GM12873 (cell line): Measurements from ENCODE around the gene SPART.

Experiments
- TF ChIP-seq, protein P1 (sequence below): IDR thresholded peaks from 2 replicates; pipeline ENCODE4 v1.5.1; 2012; ENCODE audit warnings: low read depth, mild to moderate bottlenecking, moderate library complexity, low read length, control low read depth; ENCODE audit not compliant: insufficient read depth; ENCODE audit errors: missing control alignments

Gene SPART, protein sequence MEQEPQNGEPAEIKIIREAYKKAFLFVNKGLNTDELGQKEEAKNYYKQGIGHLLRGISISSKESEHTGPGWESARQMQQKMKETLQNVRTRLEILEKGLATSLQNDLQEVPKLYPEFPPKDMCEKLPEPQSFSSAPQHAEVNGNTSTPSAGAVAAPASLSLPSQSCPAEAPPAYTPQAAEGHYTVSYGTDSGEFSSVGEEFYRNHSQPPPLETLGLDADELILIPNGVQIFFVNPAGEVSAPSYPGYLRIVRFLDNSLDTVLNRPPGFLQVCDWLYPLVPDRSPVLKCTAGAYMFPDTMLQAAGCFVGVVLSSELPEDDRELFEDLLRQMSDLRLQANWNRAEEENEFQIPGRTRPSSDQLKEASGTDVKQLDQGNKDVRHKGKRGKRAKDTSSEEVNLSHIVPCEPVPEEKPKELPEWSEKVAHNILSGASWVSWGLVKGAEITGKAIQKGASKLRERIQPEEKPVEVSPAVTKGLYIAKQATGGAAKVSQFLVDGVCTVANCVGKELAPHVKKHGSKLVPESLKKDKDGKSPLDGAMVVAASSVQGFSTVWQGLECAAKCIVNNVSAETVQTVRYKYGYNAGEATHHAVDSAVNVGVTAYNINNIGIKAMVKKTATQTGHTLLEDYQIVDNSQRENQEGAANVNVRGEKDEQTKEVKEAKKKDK

DNA sequence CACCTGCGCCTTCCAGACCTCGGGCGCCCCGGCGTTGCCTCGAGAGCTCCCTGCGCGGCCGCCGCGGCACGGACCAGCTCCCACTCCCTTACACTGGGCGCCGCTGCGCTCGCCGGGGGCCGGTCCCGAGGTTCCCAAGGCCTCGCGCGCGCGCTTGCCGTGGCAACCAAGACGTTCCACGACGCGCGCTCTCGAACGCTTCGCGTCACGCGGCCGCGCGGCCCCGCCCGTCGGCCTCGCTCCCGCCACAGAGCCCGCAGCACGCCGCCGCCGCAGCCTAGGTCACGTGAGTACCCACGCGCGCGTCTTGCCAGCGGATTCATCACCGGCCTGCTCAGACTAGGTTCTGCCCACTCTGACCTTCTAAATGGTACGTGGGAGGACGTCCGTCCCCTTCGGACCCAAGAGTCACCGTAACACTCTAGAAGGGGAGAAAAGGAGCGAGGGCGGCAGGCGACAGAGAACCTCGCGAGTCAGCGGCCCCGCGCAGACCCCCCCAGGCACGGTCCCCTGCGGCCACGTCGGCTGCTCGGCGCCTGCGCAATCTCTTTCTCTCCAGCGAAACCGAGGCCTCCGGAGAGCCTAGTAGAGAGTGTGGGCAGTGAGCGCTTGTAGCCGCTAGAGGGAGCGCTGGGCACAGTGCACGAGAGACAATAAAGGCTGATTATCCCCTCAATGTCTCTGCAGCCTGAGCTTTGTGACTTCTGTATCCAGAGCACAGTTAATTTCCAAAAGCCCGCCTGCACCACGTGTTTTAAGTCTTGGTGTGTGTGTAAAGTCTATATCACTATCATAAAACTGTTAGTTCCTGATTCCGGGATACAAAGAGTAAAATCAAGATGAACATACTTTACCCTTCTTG lies at the start of gene SPART:
Gene SPART, minus strand, starts transcription at position 173 of the 862 bp plus-strand sequence. CDS start 10,564 bp downstream, outside the sequence.
- TF ChIP-seq, protein P1, sequence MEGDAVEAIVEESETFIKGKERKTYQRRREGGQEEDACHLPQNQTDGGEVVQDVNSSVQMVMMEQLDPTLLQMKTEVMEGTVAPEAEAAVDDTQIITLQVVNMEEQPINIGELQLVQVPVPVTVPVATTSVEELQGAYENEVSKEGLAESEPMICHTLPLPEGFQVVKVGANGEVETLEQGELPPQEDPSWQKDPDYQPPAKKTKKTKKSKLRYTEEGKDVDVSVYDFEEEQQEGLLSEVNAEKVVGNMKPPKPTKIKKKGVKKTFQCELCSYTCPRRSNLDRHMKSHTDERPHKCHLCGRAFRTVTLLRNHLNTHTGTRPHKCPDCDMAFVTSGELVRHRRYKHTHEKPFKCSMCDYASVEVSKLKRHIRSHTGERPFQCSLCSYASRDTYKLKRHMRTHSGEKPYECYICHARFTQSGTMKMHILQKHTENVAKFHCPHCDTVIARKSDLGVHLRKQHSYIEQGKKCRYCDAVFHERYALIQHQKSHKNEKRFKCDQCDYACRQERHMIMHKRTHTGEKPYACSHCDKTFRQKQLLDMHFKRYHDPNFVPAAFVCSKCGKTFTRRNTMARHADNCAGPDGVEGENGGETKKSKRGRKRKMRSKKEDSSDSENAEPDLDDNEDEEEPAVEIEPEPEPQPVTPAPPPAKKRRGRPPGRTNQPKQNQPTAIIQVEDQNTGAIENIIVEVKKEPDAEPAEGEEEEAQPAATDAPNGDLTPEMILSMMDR = peak; percentile 97

DNA sequence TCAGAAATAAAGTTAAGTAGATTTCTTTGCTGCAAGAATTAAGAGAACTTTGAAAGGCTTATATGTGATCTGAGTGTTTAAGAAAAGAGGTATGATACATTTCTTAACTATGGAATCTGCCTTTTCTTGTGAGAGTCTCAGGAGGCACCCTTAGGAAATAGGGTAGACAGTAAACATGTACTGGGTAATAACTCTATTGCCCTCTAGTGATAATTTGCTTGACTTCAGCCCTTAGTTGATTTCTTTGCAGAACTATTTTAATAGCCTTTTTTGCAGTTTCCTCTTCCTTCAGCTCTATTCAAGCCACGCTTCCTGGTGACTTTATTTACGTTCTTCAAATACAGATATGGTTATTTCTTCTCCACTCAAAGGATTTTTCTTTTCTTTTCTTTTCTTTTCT lies 49.1 kb upstream of the SPART start:
- TF ChIP-seq, protein P1 = peak; percentile 8

DNA sequence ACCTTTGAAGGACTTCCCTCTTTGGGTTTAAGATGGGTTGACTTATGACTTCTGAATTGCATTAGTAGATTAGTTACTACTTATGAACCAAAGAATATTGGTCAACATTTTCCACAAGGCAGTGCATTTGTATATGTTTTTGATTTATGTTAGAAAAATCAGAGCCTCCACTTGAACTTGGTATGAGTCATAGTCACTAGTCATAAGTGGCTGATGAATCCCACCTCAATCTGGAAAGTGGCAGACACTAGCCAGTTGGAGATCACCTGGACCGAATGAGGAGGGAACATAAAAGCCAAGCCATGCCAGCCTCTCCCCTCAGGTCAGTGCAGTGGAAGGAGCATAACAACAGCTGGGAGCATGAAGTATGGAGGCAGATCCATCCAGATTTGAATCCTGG lies 39.3 kb upstream of the SPART start:
- TF ChIP-seq, protein P1 = no peak

DNA sequence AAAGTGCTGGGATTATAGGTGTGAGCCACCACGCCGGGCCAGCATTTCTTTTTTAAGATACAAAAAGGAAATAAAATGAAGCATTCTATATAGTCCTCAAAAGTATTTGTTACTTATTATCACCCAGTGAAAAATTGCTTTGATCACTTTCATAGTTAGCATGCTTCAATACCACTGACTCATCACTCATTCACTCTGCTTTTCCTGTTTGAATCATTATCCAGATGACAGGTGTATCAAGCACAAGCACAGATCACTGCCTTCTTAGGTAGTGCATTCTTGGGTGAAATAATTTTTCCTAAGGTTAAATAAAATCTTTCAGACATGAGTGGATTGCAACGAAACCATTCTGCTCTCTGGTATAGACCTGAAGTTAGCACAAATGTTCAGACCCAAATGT lies 35.8 kb upstream of the SPART start:
- TF ChIP-seq, protein P1 = no peak

DNA sequence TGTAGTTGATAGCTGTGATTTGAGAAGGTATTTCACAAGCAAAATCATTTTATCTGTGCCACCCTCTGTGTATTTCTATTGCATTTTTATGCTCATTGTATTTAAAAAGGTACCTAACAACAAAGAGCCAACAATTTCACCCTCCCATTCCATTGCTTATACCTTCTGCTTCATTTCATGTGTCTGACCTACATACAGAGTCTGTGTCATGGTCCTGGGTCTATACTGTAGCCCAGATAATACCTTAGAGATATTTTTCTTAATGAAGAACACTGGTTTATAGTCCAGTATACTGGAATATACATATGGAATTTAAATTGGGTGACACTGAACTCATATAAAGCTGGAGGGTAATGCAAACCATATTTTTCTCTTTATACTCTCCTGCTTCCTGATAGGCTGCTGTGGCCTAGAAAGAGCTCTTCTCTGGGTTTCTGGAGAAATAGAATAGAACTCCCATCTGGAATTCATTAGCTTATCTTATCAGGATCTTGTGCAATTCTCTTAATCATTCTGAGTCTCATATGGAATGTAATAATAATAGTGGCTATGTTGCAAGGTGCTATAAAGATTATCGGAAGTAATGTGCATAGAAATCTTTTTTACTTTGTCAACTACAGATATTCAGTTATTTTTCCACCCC lies 31.8 kb upstream of the SPART start:
- TF ChIP-seq, protein P1 = no peak

DNA sequence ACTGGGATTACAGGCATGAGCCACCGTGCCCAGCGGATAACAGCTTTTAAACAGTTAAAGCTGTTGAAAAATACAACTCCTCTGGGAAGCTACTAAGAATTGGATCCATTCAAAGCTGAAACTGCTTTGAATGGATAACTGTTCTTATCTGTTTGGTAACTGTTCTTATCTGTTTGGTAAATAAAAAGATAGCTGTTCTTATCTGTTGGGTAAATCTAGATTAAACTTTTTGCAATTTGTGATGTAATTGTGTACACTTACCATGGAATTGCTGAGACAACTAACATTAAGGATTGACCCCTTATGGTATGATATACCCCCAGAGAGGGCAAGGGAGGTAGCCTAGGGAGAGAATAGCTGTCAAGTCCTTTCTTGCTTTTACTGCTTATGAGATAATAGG lies 27.9 kb upstream of the SPART start:
- TF ChIP-seq, protein P1 = no peak

DNA sequence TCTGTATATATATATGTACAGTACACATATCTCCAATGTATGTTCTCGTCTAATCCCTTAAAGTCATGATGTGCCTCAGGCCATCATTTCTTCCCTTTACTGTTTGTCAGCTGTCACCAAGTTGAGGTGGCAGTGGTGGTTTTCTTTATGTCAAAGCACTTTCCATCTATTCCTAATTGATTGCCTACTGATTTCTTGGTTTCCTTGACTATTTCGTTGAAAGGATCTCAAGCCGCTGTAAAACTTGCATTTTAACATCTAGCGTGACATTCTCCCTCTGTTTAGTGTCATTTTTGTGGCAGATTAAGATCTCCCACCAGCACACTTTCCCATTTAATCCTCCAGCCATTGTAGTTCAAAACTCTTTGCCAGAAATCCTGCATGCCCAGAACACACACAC lies 25.0 kb upstream of the SPART start:
- TF ChIP-seq, protein P1 = no peak
